Transverse colon (tissue), 4 donors: ENCODE data around the gene ACVR1C.

ENCODE experiments used
- CTCF ChIP-seq, 5 experiments: fragments of 200-600 bp in 3 of 5; fragments of 450-650 bp in 2 of 5; sonication (generic) in 3 of 5; IDR thresholded peaks; 1 replicate in 2 of 5; 2 replicates in 3 of 5; pipeline ENCODE4 v1.5.1; 2016 to 2017; ENCODE audit warnings: antibody characterized with exemption in 5 of 5, inconsistent platforms in 3 of 5, mild to moderate bottlenecking in 2 of 5, moderate library complexity in 1 of 5
- EP300 ChIP-seq: sonication (generic); formaldehyde crosslinking; IDR thresholded peaks from one replicate; pipeline ENCODE4 v1.6.1; 2017; ENCODE audit warnings: antibody characterized with exemption, low read depth
- POLR2A ChIP-seq: fragments of 450-650 bp; IDR thresholded peaks from one replicate; pipeline ENCODE4 v1.6.1; 2016; ENCODE audit warnings: antibody characterized with exemption, mild to moderate bottlenecking, moderate library complexity
- POLR2AphosphoS5 ChIP-seq, 3 donors: sonication (generic); formaldehyde crosslinking; IDR thresholded peaks; one replicate each; pipeline ENCODE4 v1.6.1; 2016; ENCODE audit warnings: antibody characterized with exemption in 3 of 3

- no peak for TF ChIP-seq CTCF (IDR thresholded peaks at IDR 0.05)
- TF ChIP-seq POLR2A: no peak
- TF ChIP-seq POLR2AphosphoS5 (IDR thresholded peaks at IDR 0.05): no peak
- no peak for TF ChIP-seq EP300
These were observed 70.9 kb downstream of the ACVR1C start for GRCh38 chr2:157557770-157558169.
